ENCODE measurements around the gene NT5DC2.

- TF ChIP-seq CTCF (conservative IDR thresholded peaks at IDR 0.05 in 1 of 2, IDR thresholded peaks at IDR 0.05 in 1 of 2; ENCODE audit: low read depth in 1 of 2, low read length in 2 of 2) (no peak), EZH2 (IDR thresholded peaks at IDR 0.05; ENCODE audit: low read length, missing control alignments) (no peak)
These were observed 12.6 kb upstream of the NT5DC2 start for GRCh38 chr3:52546111-52546901.

Data from fibroblast of lung (primary cell).